OCI-LY1 (cell line): ENCODE data around the gene TMEM109.

Experiments used
- EZH2 ChIP-seq: fragments of 200-600 bp; sonication (generic), shearing (Covaris generic); IDR thresholded peaks from 2 replicates; pipeline ENCODE4 v1.8.0; 2017; ENCODE audit warnings: borderline replicate concordance, mixed run types, mild to moderate bottlenecking, antibody characterized with exemption, low read length, moderate library complexity, mixed read lengths
- TF ChIP-seq, protein P1 (sequence below): fragments of 200-600 bp; sonication (generic), shearing (Covaris generic); IDR thresholded peaks from 2 replicates; pipeline ENCODE4 v1.5.1; 2017; ENCODE audit warnings: mild to moderate bottlenecking, antibody characterized with exemption, low read length, moderate library complexity, mixed read lengths

DNA sequence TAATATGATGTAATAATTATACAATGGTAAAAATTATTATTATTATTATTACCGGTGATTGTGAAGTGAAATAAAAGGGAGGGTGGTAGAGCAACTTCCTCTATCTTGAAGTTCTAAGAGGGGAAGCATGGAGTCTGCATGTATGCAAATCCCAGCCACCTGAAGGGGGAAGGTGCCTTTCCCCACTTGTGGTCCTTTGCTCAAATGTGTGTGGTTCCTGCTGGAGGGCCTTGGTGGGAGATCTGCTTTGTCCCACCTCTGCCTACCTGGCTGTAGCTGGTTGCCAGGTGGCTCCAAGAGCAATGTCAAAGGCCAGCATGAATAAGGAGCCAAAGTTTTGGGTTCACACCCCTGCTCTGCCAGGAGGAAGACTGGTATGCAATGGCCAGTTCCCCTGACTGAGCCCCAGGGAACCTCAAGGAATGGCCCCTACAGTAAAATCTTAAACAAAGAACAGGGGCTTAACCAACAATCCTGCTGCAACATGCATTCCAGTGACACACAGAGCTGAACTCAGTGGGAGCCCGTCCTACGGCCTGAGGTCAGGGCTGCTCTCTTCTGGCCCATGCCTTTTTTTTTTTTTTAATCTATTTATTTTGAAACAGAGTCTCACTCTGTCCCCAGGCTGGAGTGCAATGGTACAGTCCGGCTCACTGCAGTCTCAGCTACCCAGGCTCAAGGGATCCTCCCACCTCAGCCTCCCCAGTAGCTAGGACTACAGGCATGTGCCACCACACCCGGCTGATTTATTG lies 18.8 kb downstream of the TMEM109 start:
- TF ChIP-seq, protein P1, sequence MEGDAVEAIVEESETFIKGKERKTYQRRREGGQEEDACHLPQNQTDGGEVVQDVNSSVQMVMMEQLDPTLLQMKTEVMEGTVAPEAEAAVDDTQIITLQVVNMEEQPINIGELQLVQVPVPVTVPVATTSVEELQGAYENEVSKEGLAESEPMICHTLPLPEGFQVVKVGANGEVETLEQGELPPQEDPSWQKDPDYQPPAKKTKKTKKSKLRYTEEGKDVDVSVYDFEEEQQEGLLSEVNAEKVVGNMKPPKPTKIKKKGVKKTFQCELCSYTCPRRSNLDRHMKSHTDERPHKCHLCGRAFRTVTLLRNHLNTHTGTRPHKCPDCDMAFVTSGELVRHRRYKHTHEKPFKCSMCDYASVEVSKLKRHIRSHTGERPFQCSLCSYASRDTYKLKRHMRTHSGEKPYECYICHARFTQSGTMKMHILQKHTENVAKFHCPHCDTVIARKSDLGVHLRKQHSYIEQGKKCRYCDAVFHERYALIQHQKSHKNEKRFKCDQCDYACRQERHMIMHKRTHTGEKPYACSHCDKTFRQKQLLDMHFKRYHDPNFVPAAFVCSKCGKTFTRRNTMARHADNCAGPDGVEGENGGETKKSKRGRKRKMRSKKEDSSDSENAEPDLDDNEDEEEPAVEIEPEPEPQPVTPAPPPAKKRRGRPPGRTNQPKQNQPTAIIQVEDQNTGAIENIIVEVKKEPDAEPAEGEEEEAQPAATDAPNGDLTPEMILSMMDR, result no peak
- no peak for TF ChIP-seq EZH2
